ENCODE data around the gene DUSP16.
"Not testable (repeated sequence)": the region's sequence is repeated elsewhere in the genome, so short reads cannot be mapped to it uniquely, and the experiment has no call there.

DUSP16 gene

GRCh38 chr12:12520273-12520672, 42.4 kb downstream of the DUSP16 start:
- DNase-seq (ENCODE audit: low read depth), result no peak

GRCh38 chr12:12519354-12519998, 43.2 kb downstream of the DUSP16 start:
- no peak for DNase-seq (ENCODE audit: low read depth)

DNA sequence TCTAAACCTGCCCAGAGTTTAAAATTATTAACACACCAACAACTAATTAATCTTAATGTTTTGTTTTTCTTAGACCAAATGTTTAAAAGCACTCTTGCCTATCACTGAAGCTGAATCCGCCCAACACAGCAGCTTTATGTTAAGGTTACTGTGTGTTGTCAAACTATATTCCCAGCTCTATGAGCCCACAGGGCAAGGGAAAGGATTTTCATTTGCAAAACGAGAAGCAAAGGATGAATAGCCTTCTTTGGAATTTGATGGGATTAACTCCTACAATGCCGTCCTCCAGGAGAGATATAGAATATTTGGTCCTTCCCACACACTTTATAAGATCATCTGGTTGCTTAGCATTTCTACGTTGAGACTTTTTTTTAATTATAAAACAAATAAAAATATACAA, 43.7 kb downstream of the DUSP16 start:
- DNase-seq (ENCODE audit: low read depth), result no peak

- DNase-seq (ENCODE audit: low read depth), result no peak
Measured at GRCh38 chr12:12518464-12518845, 44.2 kb downstream of the DUSP16 start.

GRCh38 chr12:12513416-12514006, 49.2 kb downstream of the DUSP16 start:
- DNase-seq (ENCODE audit: low read depth), result no peak

- DNase-seq (ENCODE audit: low read depth), result no peak
Measured at GRCh38 chr12:12511895-12512711, 50.6 kb downstream of the DUSP16 start.

DNA sequence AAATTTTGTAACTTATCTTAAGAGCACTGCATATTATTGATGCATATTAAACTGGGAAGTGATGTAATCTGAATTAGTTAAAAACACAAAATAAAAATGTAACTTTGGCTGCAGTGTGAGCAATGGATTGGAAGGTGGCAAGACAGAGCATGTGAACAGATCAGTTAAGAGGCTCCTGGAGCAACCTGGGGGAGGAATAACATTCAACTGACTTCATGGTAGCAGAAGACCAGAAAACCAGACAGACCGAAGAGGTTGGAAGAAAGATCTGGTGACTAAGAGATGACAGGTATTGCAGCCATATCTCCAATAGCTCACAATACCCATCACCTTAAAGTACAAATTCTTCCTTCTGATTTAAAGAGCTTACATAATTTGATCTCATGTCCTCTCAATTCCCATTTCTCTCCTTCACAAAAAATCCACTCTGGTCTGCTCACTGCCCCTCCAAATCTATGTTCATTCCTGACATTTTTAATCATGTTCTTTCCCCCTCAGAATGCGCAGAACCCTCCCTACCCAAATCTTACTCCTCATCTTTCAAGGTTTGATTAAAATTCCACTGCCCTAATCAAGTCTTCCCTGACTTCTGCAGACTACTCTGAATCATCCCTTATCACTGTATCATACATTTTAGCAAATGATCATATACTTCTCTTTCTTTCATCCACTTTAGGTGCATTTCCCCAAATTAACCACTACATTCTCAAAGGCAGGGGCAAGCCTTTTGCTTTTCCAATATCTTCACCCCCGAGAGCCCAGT, 51.5 kb downstream of the DUSP16 start:
- no peak for DNase-seq (ENCODE audit: low read depth)

DNA sequence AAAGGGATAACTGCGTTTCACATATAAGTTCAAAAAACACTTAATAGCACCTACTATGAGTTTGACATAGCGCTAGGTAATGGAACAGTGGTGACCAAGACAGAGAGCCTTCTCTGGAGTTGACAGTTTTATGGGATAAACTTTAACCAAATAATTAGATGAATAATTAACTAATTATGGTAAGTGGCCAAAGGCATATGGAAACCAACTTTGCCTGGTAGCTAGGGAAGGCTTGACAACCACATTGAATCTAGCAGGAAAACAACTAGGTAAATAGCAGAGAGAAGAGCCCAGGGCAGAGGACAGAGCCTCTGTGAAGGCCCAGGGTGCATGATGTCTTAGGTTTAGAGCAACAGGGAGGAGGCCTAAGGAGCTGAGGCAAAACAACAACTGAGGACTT, 52.1 kb downstream of the DUSP16 start:
- no peak for DNase-seq (ENCODE audit: low read depth)

DNA sequence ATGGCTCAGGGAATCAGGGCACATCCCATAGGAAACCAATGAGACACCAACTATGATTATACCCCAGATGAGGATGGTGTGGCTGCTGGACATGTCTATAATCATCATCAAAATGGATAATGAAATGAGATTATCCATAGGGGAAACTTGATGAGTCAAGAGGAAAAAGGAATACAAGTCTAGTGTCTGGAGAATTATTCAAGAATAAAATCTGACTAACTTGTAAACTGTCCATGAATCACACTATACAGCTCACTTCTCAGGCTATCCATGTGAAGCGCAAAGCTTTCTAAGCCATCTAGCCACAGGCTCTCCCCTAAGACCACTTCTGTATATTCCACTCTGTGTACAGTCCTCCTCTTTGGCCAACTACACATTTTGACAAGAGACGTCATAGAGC, 52.5 kb downstream of the DUSP16 start:
- DNase-seq (ENCODE audit: low read depth), result peak; percentile 60

- DNase-seq (ENCODE audit: low read depth), result no peak
Measured at GRCh38 chr12:12508612-12509011, 54.1 kb downstream of the DUSP16 start.

DNA sequence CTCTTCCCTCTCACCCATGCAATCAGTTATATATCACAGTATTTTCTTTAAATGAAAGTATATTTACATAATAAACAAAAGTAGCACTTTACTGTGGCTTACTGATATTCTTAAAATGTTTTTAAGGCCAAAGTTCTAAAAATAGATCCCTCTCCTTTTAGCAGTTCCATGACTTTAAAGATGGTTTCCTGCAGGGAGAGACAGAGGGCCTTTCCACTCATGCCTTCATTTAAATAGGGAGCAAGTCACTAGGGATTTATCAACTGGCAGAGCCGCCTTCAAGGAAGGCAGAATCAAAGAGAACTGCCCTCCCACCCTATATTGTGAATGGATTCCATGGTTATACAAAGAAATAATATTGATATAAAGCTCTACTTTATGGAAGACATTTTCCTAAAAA, 55.5 kb downstream of the DUSP16 start:
- DNase-seq (ENCODE audit: low read depth), result no peak

GRCh38 chr12:12506496-12506890, 56.2 kb downstream of the DUSP16 start:
- DNase-seq (ENCODE audit: low read depth), result no peak

DNA sequence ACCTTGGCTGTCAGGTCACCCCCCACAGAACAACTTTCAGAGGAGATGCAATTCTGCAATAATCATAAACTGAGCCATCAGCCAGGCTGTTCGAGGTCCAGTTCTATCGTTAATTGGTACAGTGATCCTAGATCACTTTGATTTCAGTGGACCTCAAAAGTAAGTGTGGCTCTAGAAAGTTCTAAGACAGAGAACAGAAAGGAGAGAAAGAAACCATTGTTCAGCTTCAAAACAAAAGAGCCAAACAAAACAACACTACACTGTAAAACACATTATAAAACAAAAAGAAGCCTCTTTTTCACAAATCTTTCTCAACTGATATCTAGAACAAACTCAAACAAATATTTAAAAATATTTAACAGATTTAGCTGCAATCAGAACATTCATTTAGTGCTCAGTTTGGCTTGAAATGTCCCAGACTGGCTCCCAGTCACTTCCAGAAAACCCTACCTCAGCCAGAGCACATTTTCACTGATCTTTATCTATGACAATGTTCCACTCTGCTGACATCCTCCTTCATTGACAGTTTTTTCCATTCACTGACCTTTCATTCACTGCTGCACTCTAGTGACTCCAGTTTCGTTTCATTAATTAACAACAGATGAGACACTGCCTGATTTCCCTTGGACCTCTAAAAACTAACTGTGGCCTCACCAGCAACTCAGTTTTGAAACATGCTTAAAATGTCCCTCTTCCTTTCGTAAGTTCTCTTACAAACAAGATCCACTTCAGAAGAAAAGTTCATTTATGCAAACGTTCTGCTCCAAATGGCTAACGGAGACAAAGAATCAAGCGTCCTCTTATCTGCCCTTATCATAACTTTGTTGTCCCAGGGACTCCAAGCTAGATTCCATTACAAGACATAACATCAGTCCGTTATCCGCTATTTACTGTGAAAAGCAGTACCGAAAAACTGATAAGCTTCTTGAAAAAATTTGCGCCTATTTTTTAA, 56.8 kb downstream of the DUSP16 start:
- no peak for DNase-seq (ENCODE audit: low read depth)

- no peak for DNase-seq (ENCODE audit: low read depth)
Measured at GRCh38 chr12:12503384-12504078, 59.1 kb downstream of the DUSP16 start.

DNA sequence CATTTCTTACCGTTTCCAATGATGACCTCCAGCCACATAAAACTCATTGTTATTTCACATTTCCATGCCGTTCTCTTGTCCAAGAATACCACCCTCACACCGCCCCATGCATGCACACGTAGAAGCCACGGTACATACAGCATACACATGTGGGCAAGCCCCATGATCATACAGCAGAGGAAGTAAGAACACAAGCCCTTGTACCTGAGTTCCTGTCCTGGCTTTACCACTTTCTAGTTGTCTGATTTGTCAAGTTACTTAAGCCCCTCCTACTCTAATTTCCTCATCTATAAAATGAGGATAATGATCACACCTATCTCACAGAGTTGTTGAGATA, 59.9 kb downstream of the DUSP16 start:
- no peak for DNase-seq (ENCODE audit: low read depth)

DNA sequence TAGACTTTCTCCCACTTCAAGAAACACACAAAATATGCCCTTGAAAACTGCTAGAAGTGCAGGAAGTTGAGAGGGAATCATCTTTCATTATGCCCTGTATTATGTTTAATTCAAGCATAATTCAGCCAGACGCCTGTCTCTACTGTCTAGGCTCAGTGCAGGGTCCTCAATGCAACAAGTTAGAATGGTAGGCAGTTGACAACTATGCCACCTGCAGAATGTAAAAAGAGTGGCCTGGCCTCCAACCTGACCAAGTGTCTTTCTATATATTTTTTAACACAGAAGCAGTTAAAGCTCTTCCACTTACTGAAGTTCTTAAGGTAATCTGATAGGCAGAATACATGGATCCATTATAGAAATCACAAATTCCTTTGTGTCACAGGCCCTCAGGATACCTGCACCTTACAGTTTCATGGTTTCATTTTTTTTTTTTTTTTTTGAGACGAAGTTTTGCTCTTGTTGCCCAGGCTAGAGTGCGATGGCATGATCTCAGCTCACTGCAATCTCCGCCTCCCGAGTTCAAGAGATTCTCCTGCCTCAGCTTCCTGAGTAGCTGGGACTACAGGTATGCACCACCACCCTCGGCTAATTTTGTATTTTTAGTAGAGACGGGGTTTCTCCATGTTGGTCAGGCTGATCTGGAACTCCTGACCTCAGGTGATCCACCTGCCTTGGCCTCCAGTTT, 60.4 kb downstream of the DUSP16 start:
- DNase-seq (ENCODE audit: low read depth), result not testable (repeated sequence)

DNA sequence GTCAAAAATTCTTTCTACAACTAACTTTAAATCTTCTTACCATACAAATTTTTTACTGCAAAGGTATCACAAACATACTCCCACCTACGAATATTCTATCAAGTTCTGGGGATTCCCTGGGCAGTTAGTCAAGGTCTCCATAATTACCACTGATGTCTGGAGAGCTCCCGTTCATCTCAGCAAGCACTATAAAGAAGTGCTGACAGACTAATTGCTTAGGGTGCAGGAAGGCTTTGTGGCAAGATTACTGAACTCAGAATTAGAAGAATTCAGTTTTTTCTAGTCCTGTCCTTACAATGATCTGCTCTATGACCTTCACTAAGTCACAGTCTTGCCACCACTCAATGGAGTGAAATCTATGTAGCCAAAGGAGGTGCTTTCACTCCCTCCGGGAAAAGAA, 61.5 kb downstream of the DUSP16 start:
- no peak for DNase-seq (ENCODE audit: low read depth)

- no peak for DNase-seq (ENCODE audit: low read depth)
Measured at GRCh38 chr12:12499909-12500604, 62.6 kb downstream of the DUSP16 start.

- DNase-seq (ENCODE audit: low read depth), result no peak
Measured at GRCh38 chr12:12498210-12498609, 64.5 kb downstream of the DUSP16 start.

DNA sequence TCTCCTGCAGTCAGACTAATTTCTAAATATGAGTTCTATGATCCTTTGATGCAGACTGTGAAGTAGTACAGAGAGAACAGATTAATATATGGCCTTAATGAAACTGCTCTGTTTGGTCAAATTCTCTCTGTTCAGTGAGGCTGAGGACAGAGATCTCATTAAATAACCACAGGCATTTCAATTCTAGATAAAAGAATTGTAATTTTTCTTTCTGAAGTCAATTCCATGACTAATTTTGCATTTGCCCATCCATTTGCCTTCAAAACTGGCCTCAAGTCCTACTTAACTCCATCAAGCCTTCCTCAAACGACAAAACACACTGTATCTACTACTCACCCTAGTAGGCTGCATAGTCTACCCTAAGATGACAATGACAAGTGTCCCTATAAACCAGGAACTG, 67.1 kb downstream of the DUSP16 start:
- DNase-seq (ENCODE audit: low read depth), result no peak
